GM12864 (cell line): ENCODE data around the gene TMCO5A.

ENCODE experiments used
- DNase-seq: peaks from one replicate; pipeline ENCODE4 v3.0.0-alpha.2; 2011; ENCODE audit warnings: low read depth
- H3K4me3 ChIP-seq: 2 replicates; pipeline ENCODE4 v1.5.1; 2011; ENCODE audit warnings: mild to moderate bottlenecking, low read depth, low read length, control low read depth
- TF ChIP-seq, protein P1 (sequence below): IDR thresholded peaks from 2 replicates; pipeline ENCODE4 v1.5.1; 2011; ENCODE audit warnings: low read depth, mild to moderate bottlenecking, moderate library complexity, low read length, control low read depth, inconsistent platforms; ENCODE audit errors: missing control alignments

Gene TMCO5A

DNA sequence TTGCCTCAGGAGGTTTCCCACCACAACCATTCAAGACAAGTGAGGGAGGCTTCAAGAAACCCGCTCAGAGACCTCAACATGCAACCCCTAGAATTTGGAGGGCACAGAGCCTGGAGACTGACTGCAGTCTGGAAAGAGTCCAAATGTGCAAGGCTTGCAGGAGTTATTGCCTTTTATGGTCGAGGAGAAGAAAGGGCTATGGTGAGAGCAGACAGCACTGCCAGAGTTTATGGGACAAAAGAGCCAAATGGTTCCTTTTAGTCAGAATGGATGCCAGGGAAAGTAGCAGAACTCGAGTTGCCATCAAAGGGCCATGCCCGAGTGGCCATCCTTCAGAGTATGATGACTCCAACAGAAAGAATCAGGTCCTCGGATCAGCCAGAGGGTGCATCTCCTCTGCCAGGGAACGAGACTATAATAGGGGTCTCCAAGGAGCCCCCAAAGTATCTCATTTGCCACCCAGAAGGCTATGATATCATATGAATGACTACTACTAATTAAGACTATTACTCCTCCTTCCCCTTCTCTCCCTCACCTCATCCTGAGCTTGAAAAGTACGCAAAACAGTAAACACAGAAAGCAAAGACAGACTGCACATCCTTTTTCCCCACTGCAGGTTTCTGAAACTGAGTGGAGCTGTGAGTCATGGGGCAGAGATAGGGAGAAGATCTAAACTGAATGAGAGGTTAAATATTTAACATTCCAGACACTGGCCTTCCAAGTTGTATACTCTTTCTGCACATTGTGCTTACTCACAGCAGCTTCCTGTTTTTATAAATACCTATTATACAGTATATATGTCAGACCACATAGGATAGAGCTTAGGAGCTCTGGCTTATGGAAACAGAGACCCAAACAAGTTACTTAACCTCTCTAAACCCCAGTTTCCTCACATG lies 33.9 kb upstream of the TMCO5A start:
- TF ChIP-seq, protein P1, sequence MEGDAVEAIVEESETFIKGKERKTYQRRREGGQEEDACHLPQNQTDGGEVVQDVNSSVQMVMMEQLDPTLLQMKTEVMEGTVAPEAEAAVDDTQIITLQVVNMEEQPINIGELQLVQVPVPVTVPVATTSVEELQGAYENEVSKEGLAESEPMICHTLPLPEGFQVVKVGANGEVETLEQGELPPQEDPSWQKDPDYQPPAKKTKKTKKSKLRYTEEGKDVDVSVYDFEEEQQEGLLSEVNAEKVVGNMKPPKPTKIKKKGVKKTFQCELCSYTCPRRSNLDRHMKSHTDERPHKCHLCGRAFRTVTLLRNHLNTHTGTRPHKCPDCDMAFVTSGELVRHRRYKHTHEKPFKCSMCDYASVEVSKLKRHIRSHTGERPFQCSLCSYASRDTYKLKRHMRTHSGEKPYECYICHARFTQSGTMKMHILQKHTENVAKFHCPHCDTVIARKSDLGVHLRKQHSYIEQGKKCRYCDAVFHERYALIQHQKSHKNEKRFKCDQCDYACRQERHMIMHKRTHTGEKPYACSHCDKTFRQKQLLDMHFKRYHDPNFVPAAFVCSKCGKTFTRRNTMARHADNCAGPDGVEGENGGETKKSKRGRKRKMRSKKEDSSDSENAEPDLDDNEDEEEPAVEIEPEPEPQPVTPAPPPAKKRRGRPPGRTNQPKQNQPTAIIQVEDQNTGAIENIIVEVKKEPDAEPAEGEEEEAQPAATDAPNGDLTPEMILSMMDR = no peak
- DNase-seq = no peak
- H3K4me3 ChIP-seq = no peak overlapping the region

DNA sequence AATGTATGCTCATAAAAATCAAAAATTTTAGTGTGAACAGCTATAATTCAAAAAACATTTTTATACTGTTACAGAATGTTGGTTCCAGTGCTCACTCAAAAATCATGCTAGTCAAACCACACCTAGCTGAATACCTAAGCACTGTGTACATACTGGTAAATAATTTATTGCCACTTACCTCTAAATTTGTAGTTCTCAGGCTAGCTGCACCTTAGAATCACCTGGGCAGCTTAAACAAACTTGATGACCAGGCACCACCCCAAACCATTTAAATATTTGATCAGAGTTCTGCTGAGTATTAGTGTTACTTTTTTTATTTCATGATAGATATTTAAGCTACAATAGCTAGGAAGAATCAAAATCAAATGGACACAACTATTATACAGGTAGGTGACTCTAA lies 32.3 kb upstream of the TMCO5A start:
- no peak for DNase-seq
- TF ChIP-seq, protein P1 = no peak
- H3K4me3 ChIP-seq = no peak overlapping the region

DNA sequence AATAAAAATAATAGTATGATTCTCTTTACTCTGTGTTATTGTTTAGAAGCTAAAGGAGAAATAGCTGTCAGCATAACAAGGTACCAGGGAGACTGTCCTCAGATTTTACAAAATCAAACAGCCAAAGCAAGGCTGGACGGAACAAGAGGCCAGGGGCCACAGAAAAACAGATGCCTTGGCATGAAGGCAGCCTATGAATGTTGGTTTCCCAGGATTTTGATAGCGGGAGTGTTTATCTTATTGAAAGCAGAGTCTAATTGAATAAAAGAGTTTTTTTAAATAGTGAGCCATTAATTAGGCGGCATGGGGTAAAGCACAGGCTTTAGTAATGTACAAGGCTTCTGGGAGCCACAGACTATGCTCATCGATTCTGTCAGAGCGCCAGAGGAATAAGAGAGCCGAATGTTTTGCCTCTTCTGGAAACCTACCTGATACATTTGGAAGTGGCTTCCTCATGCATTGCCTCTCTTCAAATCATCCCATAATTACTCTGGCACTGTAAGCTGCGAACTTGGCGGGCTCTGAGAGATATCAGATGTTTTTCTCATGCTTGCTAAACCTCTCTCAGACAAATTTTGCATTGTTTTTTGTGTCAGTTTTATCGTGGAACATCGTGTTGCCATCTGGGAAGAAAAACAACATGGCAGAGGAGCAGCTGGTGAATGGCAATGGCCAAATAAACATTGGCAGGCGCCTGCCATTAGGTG lies 30.4 kb upstream of the TMCO5A start:
- DNase-seq = no peak
- TF ChIP-seq, protein P1 = no peak
- no peak overlapping the region for H3K4me3 ChIP-seq

DNA sequence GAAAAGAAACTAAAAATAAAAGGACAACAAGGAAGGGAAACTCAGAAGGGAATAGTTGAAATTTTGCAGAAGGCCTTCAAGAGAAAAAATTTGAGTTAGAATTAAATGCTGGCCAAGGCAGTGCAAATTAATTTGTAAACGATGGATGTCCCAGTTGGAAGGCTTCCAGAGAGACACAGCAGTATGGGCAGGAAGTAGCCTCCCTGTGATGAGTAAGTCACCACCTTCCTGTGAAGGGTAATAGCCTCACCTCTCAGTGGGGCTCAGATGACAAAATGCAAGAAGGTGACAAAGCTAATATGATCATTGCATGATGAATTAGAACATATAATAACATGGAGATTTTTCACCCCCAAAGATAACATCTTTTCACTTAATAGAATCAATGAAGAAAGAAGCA lies 27.3 kb upstream of the TMCO5A start:
- H3K4me3 ChIP-seq = no peak overlapping the region
- TF ChIP-seq, protein P1 = no peak
- DNase-seq = no peak

DNA sequence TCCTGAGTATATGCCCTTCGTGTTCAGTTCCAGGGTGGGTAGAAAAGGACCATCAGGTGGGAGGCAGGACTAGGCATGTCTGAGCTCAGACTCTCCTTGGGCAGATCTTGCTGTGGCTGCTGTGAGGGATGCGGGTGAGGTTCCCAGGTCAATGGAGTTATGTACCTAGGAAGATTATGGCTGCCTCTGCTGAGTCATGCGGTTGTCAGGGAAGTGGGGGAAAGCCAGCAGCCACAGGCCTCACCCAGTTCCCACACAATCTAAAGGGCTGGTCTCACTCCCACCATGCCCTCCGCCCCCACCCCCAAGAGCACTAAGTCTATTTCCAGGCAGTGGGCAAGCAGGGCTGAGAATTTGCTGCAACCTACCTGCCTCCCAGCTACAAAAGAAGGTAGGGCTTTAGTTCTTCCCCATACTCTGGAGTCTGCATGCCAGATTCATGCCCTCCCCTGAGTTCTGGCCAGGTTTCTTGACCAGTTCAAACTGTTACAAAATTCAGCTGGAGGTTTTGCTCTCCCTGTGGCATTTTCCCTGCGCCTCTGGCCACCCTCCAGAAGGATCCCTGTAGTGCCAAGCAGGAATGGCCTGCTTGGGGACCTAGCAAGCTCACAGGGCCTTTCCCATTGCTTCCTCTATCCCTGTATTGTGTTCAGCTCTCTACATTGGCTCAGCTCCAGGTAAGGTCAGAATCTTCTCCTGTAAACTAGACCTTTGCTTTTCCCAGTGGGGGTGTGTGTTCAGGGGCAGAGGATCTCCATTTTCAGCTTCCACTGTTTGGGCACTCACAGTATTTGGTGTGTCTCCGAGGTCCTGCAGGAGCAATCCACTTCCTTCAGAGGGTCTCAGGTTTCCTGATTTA lies 12.7 kb upstream of the TMCO5A start:
- DNase-seq = no peak
- no peak overlapping the region for H3K4me3 ChIP-seq
- TF ChIP-seq, protein P1 = no peak

DNA sequence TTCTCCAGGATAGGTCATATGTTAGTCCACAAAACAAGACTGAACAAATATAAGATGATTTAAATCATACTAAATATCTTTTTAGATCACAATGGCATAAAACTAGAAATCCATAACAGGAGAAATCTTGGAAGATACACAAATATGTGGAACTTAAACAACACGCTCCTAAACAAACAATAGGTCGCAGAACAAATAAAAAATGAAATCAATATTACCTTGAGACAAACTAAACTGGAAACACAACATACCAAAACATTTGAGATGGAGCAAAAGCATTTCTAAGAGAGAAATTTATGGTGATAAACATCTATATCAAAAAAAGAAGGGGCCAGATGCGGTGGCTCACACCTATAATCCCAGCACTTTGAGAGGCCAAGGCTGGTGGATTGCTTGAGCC lies 8.3 kb upstream of the TMCO5A start:
- TF ChIP-seq, protein P1 = no peak
- no peak for DNase-seq
- no peak overlapping the region for H3K4me3 ChIP-seq
